Left cardiac atrium (tissue), 4 donors: ENCODE measurements around the gene TF. TPM values are rescaled to one million over a fixed set of nuclear protein-coding genes. Genes with fewer than 3 reads are reported as not detected.

ENCODE experiments used
- ATAC-seq, 2 donors: fragments of 200-7000 bp; cut with Tn5 transposase; one replicate each; pipeline ENCODE4 v1.9.1; 2020; ENCODE audit warnings: mild to moderate bottlenecking in 2 of 2, moderate library complexity in 2 of 2
- DNase-seq: peaks from one replicate; pipeline ENCODE4 v3.0.0-alpha.2; 2020
- intact Hi-C, 2 donors: fragments of 100-400 bp; cut with DNase I; formaldehyde crosslinking; loops; one replicate each; pipeline versions ENCODE4 v1.14.1 to v1.15.1; 2022 to 2023
- total RNA-seq, 2 donors: library from RNA; stranded (reverse); fragmentation: NEBNext Ultra II Directional; extraction: Animal tissue kit (Norgen Biotek cat#: 25700); gene quantifications; one replicate each; pipeline ENCODE4 v1.2.1, GENCODE V29; 2021
- donor health status: DM: no; HTN: yes; CAD: no.
- donor health status: DM: no; HTN: yes; CAD: no; lungs with severe emphysema.
- donor health status: DM: yes; HTN: yes; CAD: no.
- donor health status: Dilated cardiomyopathy.

Gene TF
- total RNA-seq, 2 donors from 2014 or later: 31.8 to 111 TPM

GRCh38 chr3:133744241-133744640, 2.0 kb upstream of the TF start:
- intact Hi-C loops: loop anchor here in 1 of 2 donors (5.0 kb wide), 1 partner anchor 198 kb away; no protein-coding TSS in a partner anchor
- no peak for ATAC-seq
- no peak for DNase-seq

- DNase-seq (no peak), ATAC-seq (no peak)
- intact Hi-C loops: no loop called here
Measured at GRCh38 chr3:133745108-133745507, 1.1 kb upstream of the TF start.

GRCh38 chr3:133746712-133747066, 496 bp downstream of the TF start:
- peak in 1 of 2 donors; percentile 62 for ATAC-seq
- intact Hi-C loops: no loop called here

GRCh38 chr3:133747373-133747772, 1.2 kb downstream of the TF start:
- ATAC-seq (peak in 1 of 2 donors; percentile 59), DNase-seq (no peak)
- intact Hi-C loops: no loop called here

More at GRCh38 chr3:133746712-133747066, 496 bp downstream of the TF start:
- DNase-seq: no peak

- ATAC-seq (no peak), DNase-seq (no peak)
- intact Hi-C loops: no loop called here
Measured at GRCh38 chr3:133747907-133748639, 1.9 kb downstream of the TF start.

GRCh38 chr3:133749427-133750258, 3.5 kb downstream of the TF start:
- ATAC-seq (no peak), DNase-seq (no peak)
- intact Hi-C loops: no loop called here

- intact Hi-C loops: no loop called here
- DNase-seq: no peak
- no peak for ATAC-seq
Measured at GRCh38 chr3:133750259-133750656, 4.1 kb downstream of the TF start.

GRCh38 chr3:133753107-133753778, 7.0 kb downstream of the TF start:
- ATAC-seq: no peak
- DNase-seq: no peak
- intact Hi-C loops: no loop called here

GRCh38 chr3:133753779-133754164, 7.6 kb downstream of the TF start:
- DNase-seq: no peak
- intact Hi-C loops: no loop called here
- ATAC-seq: no peak

GRCh38 chr3:133754455-133754854, 8.3 kb downstream of the TF start:
- DNase-seq: no peak
- no peak for ATAC-seq
- intact Hi-C loops: no loop called here

- no peak for ATAC-seq
- DNase-seq: no peak
- intact Hi-C loops: no loop called here
Measured at GRCh38 chr3:133754973-133755828, 9.0 kb downstream of the TF start.

- DNase-seq (no peak), ATAC-seq (no peak)
- intact Hi-C loops: no loop called here
Measured at GRCh38 chr3:133756716-133757694, 10.8 kb downstream of the TF start.

- DNase-seq (no peak), ATAC-seq (no peak)
- intact Hi-C loops: no loop called here
Measured at GRCh38 chr3:133757701-133758567, 11.7 kb downstream of the TF start.

- intact Hi-C loops: no loop called here
- DNase-seq: no peak
- no peak for ATAC-seq
Measured at GRCh38 chr3:133758568-133758928, 12.4 kb downstream of the TF start.

GRCh38 chr3:133758964-133759739, 13.0 kb downstream of the TF start:
- intact Hi-C loops: no loop called here
- DNase-seq (no peak), ATAC-seq (no peak)

- no peak for ATAC-seq
- intact Hi-C loops: no loop called here
- no peak for DNase-seq
Measured at GRCh38 chr3:133759740-133760305, 13.6 kb downstream of the TF start.
